ENCODE measurements around the gene OPRD1. TPM values are rescaled to one million over a fixed set of nuclear protein-coding genes. Genes with fewer than 3 reads are reported as not detected.
A peak's percentile ranks its signal among the peaks of the same experiment; 100 is the strongest.

The OPRD1 gene
- polyA plus RNA-seq, 1 of the 3 experiments (the other 2 are of a cell fraction): 0.07 TPM

DNA sequence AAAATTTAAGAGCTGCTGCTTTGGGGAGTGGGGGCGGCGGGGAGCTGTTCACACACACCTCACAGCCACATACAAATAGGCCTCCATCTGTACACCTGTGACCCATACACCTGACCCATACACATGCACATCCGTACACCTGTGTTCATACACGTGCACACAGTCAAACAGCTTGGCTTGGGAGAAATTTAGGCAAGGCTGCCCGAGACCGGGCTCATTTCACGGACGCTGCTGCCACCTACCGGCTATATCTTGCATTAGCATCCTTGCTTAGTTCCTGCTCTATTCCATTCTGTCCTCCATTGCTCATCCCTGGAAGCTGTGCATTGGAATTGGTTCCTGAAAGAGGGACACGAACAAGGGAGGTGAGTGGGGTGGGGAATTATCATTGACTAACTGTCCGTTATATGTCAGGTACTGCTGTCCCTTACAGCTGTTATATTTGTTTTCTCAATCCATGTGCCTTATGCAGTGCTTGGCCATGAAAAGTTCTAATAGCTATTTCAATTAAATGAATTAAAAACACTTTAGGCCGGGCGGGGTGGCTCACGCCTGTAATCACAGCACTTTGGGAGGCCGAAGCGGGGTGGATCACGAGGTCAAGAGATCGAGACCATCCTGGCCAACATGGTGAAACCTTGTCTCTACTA is 65.3 kb downstream of the OPRD1 start (continued):
- no peak for TF ChIP-seq EZH2phosphoT487 (IDR thresholded peaks at IDR 0.05; ENCODE audit: borderline replicate concordance, low read depth)
- peak; percentile 99 for TF ChIP-seq RAD21 (IDR thresholded peaks at IDR 0.05; ENCODE audit: low read length)
- TF ChIP-seq, protein P1, sequence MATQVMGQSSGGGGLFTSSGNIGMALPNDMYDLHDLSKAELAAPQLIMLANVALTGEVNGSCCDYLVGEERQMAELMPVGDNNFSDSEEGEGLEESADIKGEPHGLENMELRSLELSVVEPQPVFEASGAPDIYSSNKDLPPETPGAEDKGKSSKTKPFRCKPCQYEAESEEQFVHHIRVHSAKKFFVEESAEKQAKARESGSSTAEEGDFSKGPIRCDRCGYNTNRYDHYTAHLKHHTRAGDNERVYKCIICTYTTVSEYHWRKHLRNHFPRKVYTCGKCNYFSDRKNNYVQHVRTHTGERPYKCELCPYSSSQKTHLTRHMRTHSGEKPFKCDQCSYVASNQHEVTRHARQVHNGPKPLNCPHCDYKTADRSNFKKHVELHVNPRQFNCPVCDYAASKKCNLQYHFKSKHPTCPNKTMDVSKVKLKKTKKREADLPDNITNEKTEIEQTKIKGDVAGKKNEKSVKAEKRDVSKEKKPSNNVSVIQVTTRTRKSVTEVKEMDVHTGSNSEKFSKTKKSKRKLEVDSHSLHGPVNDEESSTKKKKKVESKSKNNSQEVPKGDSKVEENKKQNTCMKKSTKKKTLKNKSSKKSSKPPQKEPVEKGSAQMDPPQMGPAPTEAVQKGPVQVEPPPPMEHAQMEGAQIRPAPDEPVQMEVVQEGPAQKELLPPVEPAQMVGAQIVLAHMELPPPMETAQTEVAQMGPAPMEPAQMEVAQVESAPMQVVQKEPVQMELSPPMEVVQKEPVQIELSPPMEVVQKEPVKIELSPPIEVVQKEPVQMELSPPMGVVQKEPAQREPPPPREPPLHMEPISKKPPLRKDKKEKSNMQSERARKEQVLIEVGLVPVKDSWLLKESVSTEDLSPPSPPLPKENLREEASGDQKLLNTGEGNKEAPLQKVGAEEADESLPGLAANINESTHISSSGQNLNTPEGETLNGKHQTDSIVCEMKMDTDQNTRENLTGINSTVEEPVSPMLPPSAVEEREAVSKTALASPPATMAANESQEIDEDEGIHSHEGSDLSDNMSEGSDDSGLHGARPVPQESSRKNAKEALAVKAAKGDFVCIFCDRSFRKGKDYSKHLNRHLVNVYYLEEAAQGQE (IDR thresholded peaks at IDR 0.05; ENCODE audit: low read depth, low read length): no peak
- TF ChIP-seq TCF12 (IDR thresholded peaks at IDR 0.05): no peak
- TF ChIP-seq IRF3 (IDR thresholded peaks at IDR 0.05; ENCODE audit: low read depth, low read length): no peak

DNA sequence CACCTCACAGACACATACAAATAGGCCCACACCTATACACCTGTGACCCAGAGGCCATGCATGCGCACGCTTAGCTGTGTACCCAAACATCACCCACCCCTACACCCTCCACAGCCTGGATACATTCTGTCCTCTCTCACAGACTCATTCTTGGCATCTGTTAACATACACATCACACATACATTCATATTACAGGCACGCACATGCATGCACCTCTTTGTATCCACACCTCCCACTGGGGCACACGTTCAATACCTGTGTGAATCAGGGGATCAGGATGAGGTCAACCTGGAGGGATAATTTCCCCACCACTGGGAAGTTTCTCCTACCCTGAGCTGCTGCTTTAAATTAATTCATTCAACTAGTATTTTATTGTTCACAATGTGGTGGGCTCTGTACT is 66.8 kb downstream of the OPRD1 start:
- CTCF ChIA-PET: interaction anchor here (0.8 to 22.5 kb wide), 11 partner anchors 13 to 323 kb away, joined by 4 to 894 read pairs (median 31); partner anchors contain the start of genes OPRD1 and TAF12
- Histone ChIP-seq H3F3A (replicated peaks; ENCODE audit: insufficient read depth) (no peaks in the 10 kb centered on the region), H4K20me1 (ENCODE audit: insufficient read depth) (no peaks in the 10 kb centered on the region), H3K9me3 (no peaks in the 10 kb centered on the region), H3K27ac (ENCODE audit: low read depth in 2 of 2, low read length in 1 of 2) (no peak overlapping the region), H2AFZ (ENCODE audit: low read depth) (no peak overlapping the region), H3K4me3 (ENCODE audit: low read depth in 2 of 2, low read length in 1 of 2) (no peak overlapping the region), H3K4me2 (no peak overlapping the region), H3K27me3 (ENCODE audit: insufficient read depth) (no peaks in the 10 kb centered on the region), H3K4me1 (ENCODE audit: control insufficient read depth in 1 of 2, insufficient read depth in 2 of 2, low read depth in 1 of 2, low read length in 1 of 2) (no peaks in the 10 kb centered on the region; a peak in 1 of 4 replicates), H3K9me2 (no peaks in the 10 kb centered on the region), H3K36me3 (replicated peaks in 1 of 2; ENCODE audit: control insufficient read depth in 1 of 2, insufficient read depth in 2 of 2, low read length in 1 of 2) (no peaks in the 10 kb centered on the region), H3K9ac (no peak overlapping the region), H3K79me2 (ENCODE audit: insufficient read depth) (no peaks in the 10 kb centered on the region)
- WGBS (ENCODE audit: low lambda C conversion rate): 60% methylated on average over 2 of the region's 4 CpGs
- POLR2A ChIA-PET: no interaction called here
- TF ChIP-seq YY1 (IDR thresholded peaks at IDR 0.05; ENCODE audit: low read depth) (no peak), TEAD4 (IDR thresholded peaks at IDR 0.05; ENCODE audit: borderline replicate concordance, insufficient read depth) (no peak), GABPA (IDR thresholded peaks at IDR 0.05; ENCODE audit: low read depth) (no peak), TCF12 (IDR thresholded peaks at IDR 0.05) (no peak), CTCF (IDR thresholded peaks at IDR 0.05) (no peak)
- TF ChIP-seq, protein P2, sequence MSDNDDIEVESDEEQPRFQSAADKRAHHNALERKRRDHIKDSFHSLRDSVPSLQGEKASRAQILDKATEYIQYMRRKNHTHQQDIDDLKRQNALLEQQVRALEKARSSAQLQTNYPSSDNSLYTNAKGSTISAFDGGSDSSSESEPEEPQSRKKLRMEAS (IDR thresholded peaks at IDR 0.05; ENCODE audit: low read depth): no peak
- DNase-seq: no peak
